ENCODE measurements around the gene MYLK4.

The MYLK4 gene

GRCh38 chr6:2750832-2751231, at the start of gene MYLK4:
Gene MYLK4 (minus strand): TSS chr6:2750922. CDS start chr6:2749294, 1,628 bp downstream.
- no peak for DNase-seq

- DNase-seq: peak; percentile 19
These were observed 49.3 kb upstream of the MYLK4 start for GRCh38 chr6:2799936-2800527.

DNA sequence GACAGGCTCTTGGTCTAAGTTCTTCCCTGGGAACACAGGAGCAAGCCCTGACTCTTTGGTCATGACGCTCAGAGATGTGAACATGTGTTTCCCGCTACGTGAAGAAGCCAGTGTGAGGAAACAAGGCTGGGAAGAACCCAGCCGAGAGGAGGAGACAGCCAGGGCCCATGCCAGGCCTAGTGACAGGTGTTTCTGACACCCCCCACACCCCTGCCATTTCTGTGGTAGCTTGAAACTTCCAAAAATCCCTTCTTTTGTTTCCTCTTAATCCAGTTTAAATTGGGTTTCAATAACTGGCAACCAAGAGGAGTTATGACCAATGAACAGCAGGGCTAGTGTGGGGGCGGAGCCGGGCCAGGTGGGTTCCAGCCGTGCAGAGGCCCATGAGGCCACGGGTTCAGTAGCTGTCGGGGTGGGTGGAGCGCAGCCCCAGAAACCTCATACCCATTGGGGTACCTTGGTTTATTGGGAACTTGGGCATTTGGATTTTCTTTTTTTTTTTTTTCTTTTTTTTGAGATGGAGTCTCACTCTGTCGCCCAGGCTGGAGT, 47.9 kb upstream of the MYLK4 start:
- DNase-seq: no peak

DNA sequence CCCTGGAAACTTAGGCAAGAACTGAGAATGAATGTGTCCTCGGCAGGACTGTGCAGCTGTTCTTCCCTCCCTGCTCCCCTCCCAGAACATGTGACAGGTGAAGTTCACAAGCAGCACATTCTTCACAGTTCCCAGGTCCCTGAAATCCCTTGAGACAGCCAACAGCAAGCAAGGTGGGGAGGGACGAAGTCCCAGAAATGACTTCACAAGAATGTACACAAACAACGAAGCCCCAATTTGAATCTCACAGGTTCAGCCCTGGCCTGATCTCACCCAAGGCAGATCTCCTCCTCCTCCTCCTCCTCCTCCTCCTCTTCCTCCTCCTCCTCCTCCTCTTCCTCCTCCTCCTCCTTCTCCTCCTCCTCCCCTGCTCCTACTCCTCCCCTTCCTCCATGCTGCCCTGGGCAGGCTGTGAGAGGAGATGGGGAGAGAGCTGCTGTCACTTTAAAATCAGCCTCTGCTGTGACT, 46.9 kb upstream of the MYLK4 start:
- no peak for DNase-seq

- no peak for DNase-seq
These were observed 46.1 kb upstream of the MYLK4 start for GRCh38 chr6:2796861-2797260.

- no peak for DNase-seq
These were observed 45.2 kb upstream of the MYLK4 start for GRCh38 chr6:2795956-2796355.

DNA sequence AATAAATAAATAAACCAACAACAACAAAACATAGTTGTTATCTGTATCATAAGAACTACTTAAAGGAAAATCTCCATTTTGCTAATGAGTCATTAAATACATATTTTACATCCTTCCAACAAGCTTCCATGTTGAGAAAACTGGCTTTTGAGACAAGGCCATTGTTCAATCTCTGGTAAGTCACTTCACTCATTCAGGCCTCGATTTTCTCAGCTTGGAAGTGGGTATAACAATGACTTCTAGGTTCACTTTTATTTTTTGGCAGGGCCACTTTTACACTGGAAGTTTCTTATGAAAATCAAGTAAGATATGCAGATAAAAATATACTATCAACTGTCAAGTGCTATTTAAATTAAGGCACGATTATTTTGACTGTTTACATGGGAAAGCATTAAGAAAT, 44.4 kb upstream of the MYLK4 start:
- no peak for DNase-seq

DNA sequence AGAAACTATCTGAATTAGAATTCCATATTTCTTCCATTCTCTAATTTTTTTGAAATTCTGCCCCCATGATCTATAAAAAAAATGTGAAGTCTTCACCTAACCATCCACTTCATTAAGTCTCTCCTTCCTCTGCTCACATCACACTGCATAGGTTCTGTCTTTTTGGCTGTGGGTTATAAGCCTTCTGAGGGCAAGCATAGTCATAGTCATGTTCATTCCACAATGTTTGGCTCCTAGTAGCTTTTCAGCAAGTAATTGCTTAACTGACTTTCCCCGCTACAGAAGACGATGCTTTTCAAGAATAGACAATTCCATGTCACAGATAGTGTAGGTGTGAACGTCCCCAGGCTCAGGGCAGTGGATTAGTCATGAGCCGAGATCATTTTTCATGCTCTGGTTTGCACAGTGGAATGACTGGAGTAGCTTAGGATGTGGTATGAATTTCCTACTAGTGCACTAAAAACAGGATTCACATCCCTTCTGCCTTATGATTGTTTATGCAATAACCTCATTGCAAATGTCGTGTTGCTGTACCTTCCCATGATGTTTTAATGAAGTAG, 43.5 kb upstream of the MYLK4 start:
- no peak for DNase-seq

GRCh38 chr6:2793534-2794151, 42.9 kb upstream of the MYLK4 start:
- DNase-seq: peak; percentile 21

- DNase-seq: no peak
These were observed 41.8 kb upstream of the MYLK4 start for GRCh38 chr6:2792330-2793110.

GRCh38 chr6:2791450-2791974, 40.8 kb upstream of the MYLK4 start:
- no peak for DNase-seq

GRCh38 chr6:2790588-2791449, 40.1 kb upstream of the MYLK4 start:
- DNase-seq: peak; percentile 55

GRCh38 chr6:2786269-2786668, 35.5 kb upstream of the MYLK4 start:
- no peak for DNase-seq

- no peak for DNase-seq
These were observed 34.2 kb upstream of the MYLK4 start for GRCh38 chr6:2784930-2785329.

DNA sequence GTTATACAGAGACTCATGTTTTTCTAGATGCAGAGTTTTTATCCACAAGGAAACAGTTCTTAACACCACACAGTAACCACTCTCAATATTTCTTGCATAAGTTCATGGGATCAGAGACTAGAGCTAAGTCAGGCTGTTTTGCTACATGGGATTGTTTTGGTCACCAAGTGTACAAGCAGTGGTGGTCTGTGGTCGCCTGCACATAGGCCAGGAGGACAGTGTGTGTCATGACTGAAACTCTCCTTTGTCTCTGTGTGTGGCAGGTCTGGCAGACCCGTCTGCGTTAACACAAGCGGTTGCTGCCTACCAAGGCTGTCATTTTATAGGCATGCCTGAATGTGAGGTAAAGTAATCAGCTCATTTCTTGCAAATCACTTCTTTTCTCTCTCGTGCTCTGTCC, 33.3 kb upstream of the MYLK4 start:
- no peak for DNase-seq

- no peak for DNase-seq
These were observed 32.7 kb upstream of the MYLK4 start for GRCh38 chr6:2783188-2783963.

DNA sequence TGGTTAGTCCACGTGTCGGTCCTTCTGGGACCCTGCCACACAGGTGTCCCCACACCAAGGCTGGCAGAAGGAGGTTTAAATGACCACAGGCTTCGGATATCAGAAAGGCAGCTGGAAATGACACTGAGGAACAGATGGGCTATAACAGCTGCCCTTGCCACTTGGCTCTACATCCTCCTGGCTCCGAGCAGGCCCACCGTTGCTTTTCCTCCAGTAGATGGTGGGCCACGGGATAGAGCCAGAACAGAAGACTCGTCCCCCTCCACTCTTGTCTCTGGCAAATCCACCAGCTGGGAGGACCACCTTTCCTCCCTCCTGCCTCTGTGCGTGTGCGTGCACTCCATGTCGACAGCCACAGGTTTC, 32.1 kb upstream of the MYLK4 start:
- no peak for DNase-seq

DNA sequence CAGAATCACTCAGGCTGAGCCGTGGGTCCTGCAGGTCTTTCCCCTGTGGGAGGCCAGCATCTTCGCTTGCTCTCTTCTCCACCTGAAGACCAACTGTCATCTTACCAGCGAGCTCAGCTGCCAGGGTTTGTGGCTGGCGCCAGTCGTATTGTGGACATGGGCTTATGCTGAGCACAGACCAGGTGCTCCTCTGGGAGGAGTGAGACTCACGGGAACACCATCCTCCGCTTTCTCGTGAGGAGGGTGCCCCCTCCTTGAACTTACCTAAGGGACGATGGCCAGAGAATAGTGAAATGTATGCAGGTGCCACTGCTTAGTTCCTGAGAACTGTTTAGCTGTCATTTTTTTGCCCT, 31.6 kb upstream of the MYLK4 start:
- DNase-seq: no peak

DNA sequence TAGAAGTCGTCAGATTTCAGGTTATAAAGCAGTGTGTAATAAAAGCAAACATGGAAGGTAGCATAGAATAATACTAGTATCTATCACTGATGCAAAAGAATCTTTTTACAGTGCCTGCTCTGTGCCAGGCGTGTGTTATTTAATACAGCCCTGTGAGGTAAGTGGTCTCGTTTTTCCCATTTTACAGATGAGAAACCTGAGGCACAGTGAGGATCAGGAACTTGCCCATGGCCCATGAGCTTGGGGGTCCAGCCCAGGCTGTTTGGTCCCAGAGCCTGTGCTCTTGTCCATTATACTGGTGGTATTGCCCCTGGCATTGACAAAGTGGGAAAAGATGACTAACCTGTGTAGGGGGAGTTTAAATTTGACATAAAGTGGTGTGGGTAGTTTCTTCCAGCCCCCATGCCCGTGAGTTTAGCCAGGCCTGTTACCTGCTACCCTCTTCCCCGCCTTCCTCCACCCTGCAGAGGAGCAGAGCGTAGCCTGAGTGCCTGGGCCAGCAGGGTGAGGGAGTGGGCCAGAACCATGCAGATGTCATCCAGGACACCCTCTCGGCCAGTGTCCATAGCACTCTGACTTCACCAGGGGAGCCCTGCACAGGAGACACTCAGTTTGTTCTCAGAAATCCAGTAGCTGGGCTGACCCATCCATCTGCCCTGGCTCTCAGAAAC, 31.1 kb upstream of the MYLK4 start:
- no peak for DNase-seq

DNA sequence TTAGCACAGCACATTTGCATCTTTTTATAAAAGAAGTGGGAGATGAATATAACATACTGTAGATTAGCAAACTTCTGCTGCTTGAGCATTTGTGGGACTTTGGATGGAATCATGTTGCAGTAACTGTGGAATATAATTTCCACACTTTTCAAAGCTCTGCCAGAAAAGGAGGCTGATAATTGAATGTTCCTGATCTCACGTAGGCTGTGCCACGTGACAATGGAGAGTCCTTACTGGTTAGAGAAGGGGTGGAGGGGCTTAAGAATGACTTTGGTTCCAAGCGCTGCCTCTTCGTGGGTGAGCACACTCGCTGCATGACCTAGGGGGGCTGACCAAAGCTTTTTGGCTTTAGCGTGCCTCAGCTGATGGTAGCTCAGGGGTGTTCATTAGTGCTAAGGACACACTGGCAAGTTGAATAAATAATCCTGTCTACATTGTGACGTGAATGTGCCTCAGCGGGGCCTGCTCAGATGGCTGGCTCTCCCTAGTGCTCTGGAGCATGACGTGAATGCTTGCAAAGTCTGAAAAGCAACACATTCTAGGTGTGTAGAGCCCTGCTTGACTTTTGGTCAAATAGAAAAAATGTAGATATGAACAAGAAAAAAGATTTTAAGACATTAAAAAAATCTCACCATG, 29.5 kb upstream of the MYLK4 start:
- DNase-seq: no peak

GRCh38 chr6:2777249-2777648, 26.5 kb upstream of the MYLK4 start:
- DNase-seq: no peak

Data from stimulated activated CD4-positive, alpha-beta T cell treated with anti-CD3 and anti-CD28 coated beads, Interleukin-4, amount 100 ng/mL, for 24 hours (primary cell).